RWPE2 (cell line): ENCODE data around the gene SEMA6D.

ENCODE experiments used
- ATAC-seq: fragments of 200-7000 bp; cut with Tn5 transposase; 3 replicates; pipeline ENCODE4 v1.9.1; 2021; ENCODE audit warnings: low read depth
- DNase-seq: peaks from one replicate; pipeline ENCODE4 v3.0.0-alpha.2; 2020; ENCODE audit warnings: low spot score
- H3K27ac ChIP-seq: fragments of 450-650 bp; 2 replicates; pipeline ENCODE4 v1.5.1; 2017; ENCODE audit warnings: mild to moderate bottlenecking; ENCODE audit not compliant: poor library complexity, severe bottlenecking
- H3K27me3 ChIP-seq: fragments of 250-450 bp; sonication (Bioruptor Pico); 2 replicates; pipeline ENCODE4 v1.5.1; 2021; ENCODE audit warnings: mild to moderate bottlenecking, moderate library complexity; ENCODE audit not compliant: insufficient read depth, poor library complexity, severe bottlenecking
- H3K36me3 ChIP-seq: fragments of 250-450 bp; sonication (Bioruptor Pico); 2 replicates; pipeline ENCODE4 v1.5.1; 2020; ENCODE audit warnings: low read depth, mild to moderate bottlenecking, moderate library complexity
- H3K4me1 ChIP-seq: fragments of 250-450 bp; sonication (Bioruptor Pico); 2 replicates; pipeline ENCODE4 v1.5.1; 2021; ENCODE audit warnings: mild to moderate bottlenecking, moderate library complexity; ENCODE audit not compliant: insufficient read depth, poor library complexity, severe bottlenecking
- H3K4me3 ChIP-seq: fragments of 250-450 bp; sonication (Bioruptor Pico); 2 replicates; pipeline ENCODE4 v1.5.1; 2021; ENCODE audit warnings: mild to moderate bottlenecking, moderate library complexity; ENCODE audit not compliant: severe bottlenecking
- H3K9me3 ChIP-seq: fragments of 250-450 bp; sonication (Bioruptor Pico); 2 replicates; pipeline ENCODE4 v1.5.1; 2021; ENCODE audit warnings: mild to moderate bottlenecking, moderate library complexity; ENCODE audit not compliant: severe bottlenecking
- CTCF ChIP-seq: fragments of 450-650 bp; IDR thresholded peaks from one replicate; pipeline ENCODE4 v1.5.1; 2017; ENCODE audit warnings: mild to moderate bottlenecking, moderate library complexity; ENCODE audit not compliant: poor library complexity, severe bottlenecking

SEMA6D gene

GRCh38 chr15:47769166-47769565 lies 51.9 kb downstream of the SEMA6D start:
- Histone ChIP-seq H3K4me3 (no peak overlapping the region), H3K4me1 (no peaks in the 10 kb centered on the region), H3K9me3 (no peaks in the 10 kb centered on the region), H3K27ac (no peak overlapping the region), H3K27me3 (no peaks in the 10 kb centered on the region), H3K36me3 (no peaks in the 10 kb centered on the region)
- DNase-seq (no peak), ATAC-seq (no peak)
- TF ChIP-seq CTCF, result no peak

GRCh38 chr15:47773143-47773542 lies 55.8 kb downstream of the SEMA6D start:
- H3K9me3 ChIP-seq, result no peaks in the 10 kb centered on the region
- TF ChIP-seq CTCF, result no peak
- ATAC-seq, result no peak
- DNase-seq, result no peak
- H3K4me1 ChIP-seq, result no peaks in the 10 kb centered on the region
- H3K4me3 ChIP-seq, result no peak overlapping the region
- no peaks in the 10 kb centered on the region for H3K36me3 ChIP-seq
- H3K27me3 ChIP-seq, result no peaks in the 10 kb centered on the region
- no peak overlapping the region for H3K27ac ChIP-seq

GRCh38 chr15:47778263-47778770 lies 61.0 kb downstream of the SEMA6D start:
- Histone ChIP-seq H3K4me3 (no peak overlapping the region), H3K27ac (no peak overlapping the region), H3K4me1 (no peaks in the 10 kb centered on the region)

GRCh38 chr15:47780971-47781370 lies 63.7 kb downstream of the SEMA6D start:
- Histone ChIP-seq H3K4me3 (no peak overlapping the region), H3K4me1 (no peaks in the 10 kb centered on the region), H3K27me3 (no peaks in the 10 kb centered on the region), H3K9me3 (no peaks in the 10 kb centered on the region), H3K27ac (no peak overlapping the region), H3K36me3 (no peaks in the 10 kb centered on the region)
- TF ChIP-seq CTCF, result no peak
- DNase-seq (no peak), ATAC-seq (no peak)

More at GRCh38 chr15:47778263-47778770, 61.0 kb downstream of the SEMA6D start:
- Histone ChIP-seq H3K9me3 (no peaks in the 10 kb centered on the region), H3K36me3 (no peaks in the 10 kb centered on the region), H3K27me3 (no peaks in the 10 kb centered on the region)
- no peak for TF ChIP-seq CTCF
- ATAC-seq (no peak), DNase-seq (no peak)

- Histone ChIP-seq H3K4me1 (no peaks in the 10 kb centered on the region), H3K27ac (no peak overlapping the region), H3K36me3 (no peaks in the 10 kb centered on the region), H3K4me3 (no peak overlapping the region), H3K9me3 (no peaks in the 10 kb centered on the region), H3K27me3 (no peaks in the 10 kb centered on the region)
- TF ChIP-seq CTCF, result no peak
- ATAC-seq, result no peak
- DNase-seq, result no peak
Measured at GRCh38 chr15:47781527-47781926, 64.2 kb downstream of the SEMA6D start.
